IPS-NIHi7 (cell line): ENCODE measurements around the gene TPRKB.
"Not testable (repeated sequence)": the region's sequence is repeated elsewhere in the genome, so short reads cannot be mapped to it uniquely, and the experiment has no call there.

Source experiments
- DNase-seq: peaks from one replicate; pipeline ENCODE4 v3.0.0; 2012; ENCODE audit warnings: mixed read lengths; ENCODE audit errors: extremely low spot score

Gene TPRKB

DNA sequence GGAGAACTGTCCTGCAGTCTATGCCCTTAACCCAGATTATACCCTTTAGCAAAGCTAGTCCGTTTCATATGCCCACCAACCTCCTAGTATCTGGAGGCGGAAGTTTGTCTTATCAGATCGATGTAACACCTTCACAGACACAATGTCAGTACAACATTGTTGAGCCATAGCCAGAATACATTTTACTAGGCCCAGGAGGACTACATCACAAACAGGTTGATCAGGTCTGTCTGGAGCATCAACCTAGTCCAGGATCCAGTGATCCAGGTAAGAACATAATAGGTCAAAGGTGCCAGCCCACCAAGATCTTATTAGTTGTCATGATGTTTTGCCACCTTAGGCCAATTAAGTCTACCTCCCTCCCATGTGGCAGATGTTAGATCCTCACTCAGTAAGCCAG is 2.0 kb upstream of the TPRKB start:
- DNase-seq = no peak

DNA sequence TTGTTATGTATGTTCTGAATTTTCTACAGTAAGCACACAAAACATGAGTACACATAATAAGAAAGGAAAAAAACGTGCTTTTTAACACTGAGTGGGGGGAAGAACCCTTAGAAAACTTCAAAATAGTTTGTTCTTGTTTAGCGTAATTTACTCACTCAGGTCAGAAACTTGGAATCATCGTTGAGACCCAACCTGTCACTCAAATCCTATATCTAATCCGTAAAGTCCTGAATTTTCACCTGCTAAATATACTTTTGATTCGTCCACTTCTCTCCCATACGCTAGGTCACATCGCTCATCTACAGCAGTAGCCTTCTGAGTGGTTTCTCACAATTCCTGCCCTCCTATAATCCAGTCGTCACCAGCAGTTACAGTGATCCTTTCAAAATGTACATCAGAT is 767 bp downstream of the TPRKB start:
- no peak for DNase-seq

GRCh38 chr2:73730810-73731209 is 6.3 kb downstream of the TPRKB start:
- DNase-seq = no peak

GRCh38 chr2:73728711-73729110 is 8.4 kb downstream of the TPRKB start:
- no peak for DNase-seq

DNA sequence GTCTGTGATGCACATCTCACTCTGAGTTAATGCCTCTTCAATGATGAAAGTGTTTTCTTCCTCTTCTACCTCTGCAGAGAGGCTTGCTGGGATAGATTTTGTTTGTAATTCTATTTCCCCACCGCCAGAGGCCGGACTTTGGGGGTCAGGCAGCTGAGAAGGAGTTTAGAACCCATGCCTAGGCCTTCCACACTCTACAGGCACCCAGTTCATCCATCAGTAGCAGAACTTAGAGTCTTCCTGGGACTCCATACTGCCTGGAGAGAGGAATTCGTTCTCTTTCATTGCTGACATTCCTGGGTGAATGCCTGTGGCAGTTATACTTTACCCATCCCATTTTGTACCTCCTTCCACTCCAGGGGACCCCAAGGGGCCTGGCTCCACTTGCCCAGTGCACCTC is 9.1 kb downstream of the TPRKB start:
- DNase-seq = no peak

DNA sequence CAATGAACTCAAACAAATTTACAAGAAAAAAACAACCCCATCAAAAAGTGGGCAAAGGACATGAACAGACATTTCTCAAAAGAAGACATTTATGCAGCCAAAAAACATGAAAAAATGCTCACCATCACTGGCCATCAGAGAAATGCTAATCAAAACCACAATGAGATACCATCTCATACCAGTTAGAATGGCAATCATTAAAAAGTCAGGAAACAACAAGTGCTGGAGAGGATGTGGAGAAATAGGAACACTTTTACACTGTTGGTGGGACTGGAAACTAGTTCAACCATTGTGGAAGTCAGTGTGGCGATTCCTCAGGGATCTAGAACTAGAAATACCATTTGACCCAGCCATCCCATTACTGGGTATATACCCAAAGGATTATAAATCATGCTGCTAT is 10.5 kb downstream of the TPRKB start:
- DNase-seq = not testable (repeated sequence)

DNA sequence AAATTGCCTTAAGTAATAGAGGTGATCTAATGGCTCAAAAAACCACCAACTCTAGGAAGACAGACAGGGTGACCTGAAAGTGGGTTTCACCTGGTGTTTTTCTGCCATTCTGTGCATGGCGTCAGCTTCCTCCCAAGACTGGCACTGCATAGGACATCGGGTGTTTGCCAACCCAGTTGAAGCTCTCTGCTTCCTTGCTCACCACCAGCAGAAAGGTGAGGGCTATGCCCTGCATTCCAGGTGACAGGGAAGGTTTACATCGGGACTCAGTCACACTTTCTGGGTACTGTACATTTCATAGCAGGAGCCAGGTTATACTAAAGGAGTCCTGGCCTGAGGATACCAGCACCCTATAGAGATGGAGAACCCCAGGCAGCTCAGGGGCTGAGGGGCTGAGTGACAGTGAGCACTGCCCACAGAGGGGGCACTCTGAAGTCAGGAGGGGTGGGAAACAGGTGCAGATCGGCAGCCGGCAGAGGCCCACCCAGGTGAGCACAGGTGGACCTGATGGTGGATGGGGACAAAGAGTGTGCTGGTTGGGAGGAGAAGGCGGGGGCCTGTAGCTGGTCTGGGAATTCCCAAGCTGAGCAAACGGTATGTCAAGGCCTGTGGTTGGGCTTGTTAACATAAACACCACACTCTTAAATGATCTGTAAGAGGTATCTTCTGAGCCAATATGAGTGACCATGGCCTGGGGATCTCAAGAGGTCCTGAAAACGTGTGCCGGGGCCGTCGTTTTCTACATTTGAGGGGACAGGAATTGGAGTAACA is 18.1 kb downstream of the TPRKB start:
- DNase-seq = no peak

- DNase-seq = no peak
These were observed 18.7 kb downstream of the TPRKB start for GRCh38 chr2:73718421-73718820.

DNA sequence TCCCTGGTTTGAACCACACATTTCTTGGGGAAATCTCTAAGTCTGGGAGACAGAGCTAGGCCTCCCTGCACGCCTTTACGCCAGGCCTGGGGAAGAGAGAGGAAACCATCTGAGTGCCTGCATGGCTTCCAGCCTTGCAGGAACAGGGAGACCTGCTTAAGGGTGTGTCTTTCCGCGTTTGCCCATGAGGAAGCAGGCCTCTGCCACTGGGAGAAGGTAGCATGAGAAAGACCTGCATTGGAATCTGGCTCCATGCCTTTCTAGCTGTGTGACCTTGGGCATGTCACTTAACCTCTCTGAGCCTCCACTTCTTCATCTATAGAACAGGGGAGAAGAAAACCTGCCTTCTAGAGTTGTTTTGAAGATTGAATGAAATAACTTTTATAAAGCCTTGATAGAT is 19.4 kb downstream of the TPRKB start:
- DNase-seq = not testable (repeated sequence)

GRCh38 chr2:73717251-73717606 is 19.9 kb downstream of the TPRKB start:
- DNase-seq = no peak

- DNase-seq = no peak
These were observed 20.4 kb downstream of the TPRKB start for GRCh38 chr2:73716543-73717250.

DNA sequence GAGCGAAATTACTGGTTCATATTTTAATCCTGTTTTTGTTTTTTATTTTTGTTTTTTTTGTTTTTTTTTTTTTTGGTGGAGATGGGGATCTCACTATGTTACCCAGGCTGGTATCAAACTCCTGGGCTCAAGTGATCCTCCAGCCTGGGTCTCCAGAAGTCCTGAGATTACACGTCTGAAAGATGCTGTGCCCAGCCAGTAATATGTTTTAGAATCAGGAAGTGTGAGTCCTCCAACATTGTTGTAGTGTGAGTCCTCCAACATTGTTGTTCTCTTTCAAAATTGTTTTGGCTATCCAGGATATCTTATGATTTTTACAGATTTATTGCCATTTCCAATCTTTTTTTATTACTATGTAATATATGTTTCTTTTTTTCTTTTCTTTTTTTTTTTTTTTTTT is 23.1 kb downstream of the TPRKB start:
- no peak for DNase-seq

DNA sequence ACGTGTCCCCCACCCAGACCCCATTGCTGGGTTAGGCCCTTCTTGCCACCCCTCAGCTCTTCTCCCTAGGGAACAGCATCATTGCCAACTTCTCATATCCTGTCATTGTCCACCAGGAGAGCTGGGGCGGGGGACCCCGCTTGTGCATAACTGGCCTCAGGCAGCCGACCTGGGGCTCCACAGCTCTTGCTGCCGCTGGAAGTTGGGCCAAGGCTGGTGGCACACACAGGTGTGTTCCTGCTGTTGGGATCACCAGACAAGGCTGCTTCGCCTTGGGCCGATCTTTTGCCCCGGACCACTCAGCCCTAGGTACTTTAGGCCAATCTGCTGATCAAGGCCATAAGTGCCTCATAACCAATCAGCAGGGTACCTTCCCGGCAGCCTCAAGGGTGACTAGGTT is 28.6 kb downstream of the TPRKB start:
- DNase-seq = no peak

DNA sequence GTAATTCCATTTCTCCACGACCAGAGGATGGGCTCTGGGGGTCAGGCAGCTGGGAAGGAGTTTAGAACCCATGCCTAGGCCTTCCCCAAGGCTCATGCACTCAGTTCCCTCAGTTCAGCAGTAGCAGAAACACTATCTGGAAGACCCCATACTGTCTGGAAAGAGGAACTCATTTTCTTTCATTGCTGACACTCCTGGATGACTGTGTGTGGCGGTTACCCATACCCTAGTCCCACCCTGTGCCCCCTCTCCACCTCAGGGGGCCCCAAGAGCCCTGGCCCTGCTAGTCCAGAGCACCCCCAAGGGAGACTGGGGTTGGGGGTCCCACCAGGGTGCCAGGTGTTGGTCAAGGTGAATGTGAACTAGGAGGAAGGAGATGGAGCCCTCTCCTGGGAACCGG is 29.5 kb downstream of the TPRKB start:
- DNase-seq = no peak

DNA sequence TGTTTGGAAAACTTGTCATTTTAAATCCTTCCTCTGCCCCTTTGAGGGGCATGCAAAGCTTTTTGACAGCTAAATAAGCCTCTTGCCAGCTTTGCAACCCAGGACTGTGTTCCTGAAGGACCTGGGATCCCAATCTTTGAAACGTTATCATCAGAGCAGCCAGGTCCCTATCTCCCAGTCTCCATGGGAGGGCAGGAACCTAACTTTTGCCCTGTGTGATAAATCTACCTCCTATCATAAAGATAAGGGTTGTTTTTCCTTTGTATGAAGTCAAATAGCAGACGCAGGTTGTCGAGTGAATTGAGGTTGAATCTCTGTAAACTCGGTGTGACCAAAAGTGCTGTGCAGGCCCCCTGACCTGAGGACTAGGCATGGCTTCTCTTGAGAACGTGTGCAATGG is 30.1 kb downstream of the TPRKB start:
- DNase-seq = no peak

GRCh38 chr2:73705091-73705490 is 32.1 kb downstream of the TPRKB start:
- DNase-seq = no peak

DNA sequence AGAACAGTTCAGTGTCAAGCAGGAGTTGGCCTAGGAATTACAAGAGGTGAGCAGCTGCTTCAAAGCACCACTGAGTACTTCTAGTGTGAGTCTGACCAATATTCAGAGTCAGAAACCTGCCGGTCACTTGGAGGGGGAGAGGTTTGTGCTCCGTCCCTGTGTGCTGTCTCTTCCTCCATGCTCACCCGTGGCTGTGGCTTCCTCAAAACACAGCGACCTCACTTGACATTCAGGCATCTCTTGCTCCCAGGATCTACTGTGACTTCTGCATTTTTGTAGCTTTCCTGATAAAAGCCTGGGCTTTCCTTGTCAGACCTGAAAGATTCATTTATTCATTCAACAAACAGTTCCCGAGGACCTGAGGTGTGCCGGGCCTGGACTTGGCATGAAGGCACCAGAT is 32.9 kb downstream of the TPRKB start:
- no peak for DNase-seq

- DNase-seq = no peak
These were observed 33.5 kb downstream of the TPRKB start for GRCh38 chr2:73703675-73704074.

- not testable (repeated sequence) for DNase-seq
These were observed 34.2 kb downstream of the TPRKB start for GRCh38 chr2:73702852-73703493.

- DNase-seq = no peak
These were observed 35.0 kb downstream of the TPRKB start for GRCh38 chr2:73701968-73702665.

GRCh38 chr2:73701448-73701765 is 35.7 kb downstream of the TPRKB start:
- DNase-seq = not testable (repeated sequence)

DNA sequence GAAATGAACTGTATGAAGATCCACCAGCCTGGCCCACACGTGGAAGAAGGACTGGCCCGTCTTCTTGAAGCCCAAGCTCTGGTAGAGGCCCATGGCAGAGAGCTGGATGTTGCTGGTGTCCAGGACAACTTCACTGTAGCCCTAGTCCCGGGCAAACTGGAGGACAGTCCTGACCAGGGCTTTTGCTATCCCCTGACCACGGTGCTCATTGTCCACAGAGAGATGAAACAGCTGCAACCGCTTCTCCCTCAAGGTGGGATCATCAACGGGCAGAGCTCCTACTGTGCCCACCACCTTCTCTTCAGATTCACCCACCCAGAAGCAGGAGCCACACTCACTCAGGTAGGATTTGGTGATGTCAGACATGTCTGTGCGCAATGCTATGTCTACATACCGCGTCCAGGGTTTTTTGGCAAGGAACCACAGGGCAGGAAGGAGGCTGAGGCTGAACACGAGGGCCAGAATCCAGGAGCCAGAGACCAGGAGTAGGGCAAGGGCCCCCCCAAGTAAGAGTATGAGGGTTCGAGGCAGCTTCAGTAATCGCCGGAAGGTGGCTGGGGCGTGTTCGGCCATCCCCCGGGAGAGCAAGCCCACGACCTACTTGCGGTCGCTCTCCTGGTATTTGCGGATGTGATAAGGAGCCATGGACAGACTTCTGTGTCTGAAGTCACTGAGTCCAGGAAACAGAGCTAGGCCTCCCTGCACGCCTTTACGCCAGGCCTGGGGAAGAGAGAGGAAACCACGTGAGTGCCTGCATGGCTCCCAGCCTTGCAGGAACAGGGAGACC is 36.3 kb downstream of the TPRKB start:
- no peak for DNase-seq
